ENCODE results near the gene REXO5.

DNA sequence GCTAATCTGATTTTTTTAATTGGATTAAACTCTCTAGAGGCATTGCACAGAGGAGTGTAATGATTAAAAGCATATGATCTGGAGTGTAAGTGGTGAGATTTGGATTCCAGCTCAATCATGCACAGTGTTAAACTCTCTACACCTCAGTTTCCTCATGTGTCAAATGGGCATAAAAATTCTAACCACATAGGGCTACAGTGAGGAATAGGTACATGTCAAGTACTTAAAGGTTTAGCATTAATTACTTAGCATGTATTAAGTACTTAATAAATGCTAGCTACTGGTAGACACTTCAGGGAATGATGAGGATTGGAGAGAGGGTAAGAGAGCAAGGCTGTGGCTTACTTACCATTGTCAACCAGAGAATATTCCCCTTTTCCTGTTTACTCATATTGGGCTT, 17.2 kb upstream of the REXO5 start:
- TF ChIP-seq, protein P1, sequence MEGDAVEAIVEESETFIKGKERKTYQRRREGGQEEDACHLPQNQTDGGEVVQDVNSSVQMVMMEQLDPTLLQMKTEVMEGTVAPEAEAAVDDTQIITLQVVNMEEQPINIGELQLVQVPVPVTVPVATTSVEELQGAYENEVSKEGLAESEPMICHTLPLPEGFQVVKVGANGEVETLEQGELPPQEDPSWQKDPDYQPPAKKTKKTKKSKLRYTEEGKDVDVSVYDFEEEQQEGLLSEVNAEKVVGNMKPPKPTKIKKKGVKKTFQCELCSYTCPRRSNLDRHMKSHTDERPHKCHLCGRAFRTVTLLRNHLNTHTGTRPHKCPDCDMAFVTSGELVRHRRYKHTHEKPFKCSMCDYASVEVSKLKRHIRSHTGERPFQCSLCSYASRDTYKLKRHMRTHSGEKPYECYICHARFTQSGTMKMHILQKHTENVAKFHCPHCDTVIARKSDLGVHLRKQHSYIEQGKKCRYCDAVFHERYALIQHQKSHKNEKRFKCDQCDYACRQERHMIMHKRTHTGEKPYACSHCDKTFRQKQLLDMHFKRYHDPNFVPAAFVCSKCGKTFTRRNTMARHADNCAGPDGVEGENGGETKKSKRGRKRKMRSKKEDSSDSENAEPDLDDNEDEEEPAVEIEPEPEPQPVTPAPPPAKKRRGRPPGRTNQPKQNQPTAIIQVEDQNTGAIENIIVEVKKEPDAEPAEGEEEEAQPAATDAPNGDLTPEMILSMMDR (IDR thresholded peaks at IDR 0.05): no peak
- TF ChIP-seq POLR2A (IDR thresholded peaks at IDR 0.05): no peak

Data from body of pancreas (tissue), 4 donors.